ENCODE measurements around the gene PAX1. TPM values are rescaled to one million over a fixed set of nuclear protein-coding genes. Genes with fewer than 3 reads are reported as not detected.

The PAX1 gene
- total RNA-seq, 4 donors from 2014 or later = not detected

DNA sequence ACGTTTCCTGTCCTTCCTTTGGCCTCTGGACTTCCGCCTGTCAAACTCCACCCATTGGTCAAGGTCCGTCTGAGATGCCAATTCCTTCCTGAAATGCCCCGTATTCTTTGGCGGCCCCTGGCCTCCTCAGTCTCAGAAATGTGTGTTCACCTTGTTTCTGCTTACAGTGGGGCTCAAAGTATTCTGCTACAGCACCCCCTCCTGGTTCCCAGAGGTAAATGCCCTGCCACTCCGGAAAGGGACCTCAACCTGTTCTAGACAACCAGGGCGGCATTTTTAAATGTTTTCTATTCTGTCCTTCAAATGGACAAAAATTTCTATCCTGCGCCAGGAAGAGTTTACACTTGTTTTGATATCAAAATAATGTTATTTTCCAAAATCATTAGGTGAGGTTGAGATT lies 12.1 kb upstream of the PAX1 start:
- H3K27me3 ChIP-seq = peaks cover 0 to 11% of the 10 kb centered on the region in 2 donors
- intact Hi-C loops (cut with DNase I; ENCODE audit: low total_unique reads) = no loop called here
- DNase-seq = no peak
- H3K27ac ChIP-seq = no peak overlapping the region
- no peaks in the 10 kb centered on the region for H3K4me1 ChIP-seq
- H3K36me3 ChIP-seq = no peaks in the 10 kb centered on the region
- TF ChIP-seq, protein P1, sequence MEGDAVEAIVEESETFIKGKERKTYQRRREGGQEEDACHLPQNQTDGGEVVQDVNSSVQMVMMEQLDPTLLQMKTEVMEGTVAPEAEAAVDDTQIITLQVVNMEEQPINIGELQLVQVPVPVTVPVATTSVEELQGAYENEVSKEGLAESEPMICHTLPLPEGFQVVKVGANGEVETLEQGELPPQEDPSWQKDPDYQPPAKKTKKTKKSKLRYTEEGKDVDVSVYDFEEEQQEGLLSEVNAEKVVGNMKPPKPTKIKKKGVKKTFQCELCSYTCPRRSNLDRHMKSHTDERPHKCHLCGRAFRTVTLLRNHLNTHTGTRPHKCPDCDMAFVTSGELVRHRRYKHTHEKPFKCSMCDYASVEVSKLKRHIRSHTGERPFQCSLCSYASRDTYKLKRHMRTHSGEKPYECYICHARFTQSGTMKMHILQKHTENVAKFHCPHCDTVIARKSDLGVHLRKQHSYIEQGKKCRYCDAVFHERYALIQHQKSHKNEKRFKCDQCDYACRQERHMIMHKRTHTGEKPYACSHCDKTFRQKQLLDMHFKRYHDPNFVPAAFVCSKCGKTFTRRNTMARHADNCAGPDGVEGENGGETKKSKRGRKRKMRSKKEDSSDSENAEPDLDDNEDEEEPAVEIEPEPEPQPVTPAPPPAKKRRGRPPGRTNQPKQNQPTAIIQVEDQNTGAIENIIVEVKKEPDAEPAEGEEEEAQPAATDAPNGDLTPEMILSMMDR (IDR thresholded peaks at IDR 0.05) = no peak
- no peak for TF ChIP-seq POLR2A (IDR thresholded peaks at IDR 0.05)
- H3K4me3 ChIP-seq = no peak overlapping the region
- no peaks in the 10 kb centered on the region for H3K9me3 ChIP-seq

DNA sequence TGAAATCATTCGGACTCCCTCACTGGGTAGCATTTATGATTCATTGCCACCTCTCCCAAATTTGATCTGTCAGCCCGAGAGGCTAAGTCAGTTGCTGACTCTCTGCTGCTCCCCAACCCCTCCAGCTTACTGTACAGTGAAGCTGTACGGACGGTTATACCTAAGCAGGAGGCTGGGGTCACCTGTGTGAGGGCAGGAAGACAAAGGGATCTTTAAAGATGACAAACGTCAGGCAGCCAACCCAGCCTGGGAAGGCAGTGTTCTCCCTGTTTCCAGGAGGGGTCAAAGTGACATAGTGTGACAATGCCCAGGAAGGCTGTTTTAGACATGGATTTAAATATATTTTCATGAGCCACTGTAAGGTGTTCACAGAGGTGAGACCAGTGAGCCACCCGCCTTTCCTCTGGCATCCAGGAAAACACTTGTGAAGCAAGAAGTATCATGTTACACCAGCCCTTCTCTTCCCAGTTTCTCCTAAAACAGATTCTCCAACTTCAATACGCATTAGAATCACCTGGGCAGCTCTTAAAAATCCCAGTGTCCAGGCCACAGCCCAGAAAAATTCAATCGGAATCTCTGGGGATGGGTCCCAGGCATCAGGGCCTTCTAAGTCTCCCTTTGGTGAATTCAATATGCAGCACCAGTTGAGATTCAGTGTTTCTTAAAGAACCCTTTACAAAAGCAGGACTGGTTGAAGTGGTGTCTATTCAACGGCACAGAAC lies 6.8 kb upstream of the PAX1 start:
- Histone ChIP-seq H3K27me3 (peaks cover 0 to 29% of the 10 kb centered on the region in 2 donors), H3K4me3 (no peak overlapping the region), H3K36me3 (no peaks in the 10 kb centered on the region), H3K4me1 (no peaks in the 10 kb centered on the region), H3K9me3 (no peaks in the 10 kb centered on the region), H3K27ac (no peak overlapping the region)
- intact Hi-C loops (cut with DNase I; ENCODE audit: low total_unique reads) = no loop called here
- DNase-seq = no peak
- TF ChIP-seq, protein P1 (IDR thresholded peaks at IDR 0.05) = no peak
- TF ChIP-seq POLR2A (IDR thresholded peaks at IDR 0.05) = no peak

DNA sequence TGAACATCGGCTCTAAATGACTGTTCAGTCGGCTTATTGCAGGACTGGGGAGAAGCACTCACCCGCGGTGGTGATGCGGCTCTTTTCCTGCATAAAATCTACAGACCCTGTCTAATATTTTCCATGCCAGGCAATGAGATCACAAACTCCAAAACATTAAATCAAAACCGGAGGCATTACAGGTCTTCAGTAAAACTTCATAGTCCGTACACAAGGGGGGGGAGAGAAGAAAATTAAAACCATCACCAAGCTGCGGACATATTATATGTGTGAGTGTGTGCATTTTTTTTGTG lies 6.3 kb upstream of the PAX1 start:
- no peak overlapping the region for H3K4me3 ChIP-seq
- peaks cover 0 to 29% of the 10 kb centered on the region in 2 donors for H3K27me3 ChIP-seq
- DNase-seq = no peak
- no peaks in the 10 kb centered on the region for H3K36me3 ChIP-seq
- H3K4me1 ChIP-seq = no peaks in the 10 kb centered on the region
- H3K9me3 ChIP-seq = no peaks in the 10 kb centered on the region
- intact Hi-C loops (cut with DNase I; ENCODE audit: low total_unique reads) = no loop called here
- TF ChIP-seq, protein P1 (IDR thresholded peaks at IDR 0.05) = no peak
- no peak for TF ChIP-seq POLR2A (IDR thresholded peaks at IDR 0.05)
- no peak overlapping the region for H3K27ac ChIP-seq

DNA sequence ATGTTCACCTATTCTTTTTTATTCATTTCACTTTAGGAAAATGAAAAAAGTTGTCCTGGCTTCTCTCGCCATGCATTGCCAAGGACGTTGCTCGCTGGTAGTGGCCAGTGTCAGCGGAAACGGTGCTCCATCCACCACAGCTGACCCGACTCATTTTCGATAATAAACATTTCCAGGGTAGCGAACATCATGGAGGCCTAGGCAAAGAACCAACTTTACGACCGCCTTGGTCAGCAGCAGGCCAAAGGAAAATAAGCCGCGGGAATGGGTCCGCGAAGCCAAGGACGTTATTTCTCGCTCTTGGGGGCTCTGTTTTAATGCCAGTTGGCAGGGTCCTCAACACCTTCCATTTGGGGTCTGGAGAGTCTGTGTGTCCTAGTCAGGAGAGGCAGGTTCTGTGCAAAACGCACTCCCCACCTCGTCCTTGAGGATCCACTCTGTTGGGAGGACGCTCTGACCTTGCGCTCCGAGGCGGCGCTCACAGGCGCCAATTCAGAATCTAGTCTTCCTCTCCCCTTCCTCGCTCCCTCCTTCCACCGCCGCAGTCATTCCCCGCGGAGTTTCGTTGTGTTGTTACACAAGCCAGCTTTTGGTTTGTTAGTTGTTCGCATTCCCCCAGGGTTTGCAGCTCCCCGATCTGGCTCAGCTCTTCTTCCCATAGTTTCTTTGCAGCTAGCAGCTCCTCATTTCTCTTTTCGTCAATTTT lies 4.1 kb upstream of the PAX1 start:
- TF ChIP-seq POLR2A (IDR thresholded peaks at IDR 0.05) = no peak
- TF ChIP-seq, protein P1 (IDR thresholded peaks at IDR 0.05) = no peak
- Histone ChIP-seq H3K27me3 (peaks cover 0 to 31% of the 10 kb centered on the region in 2 donors), H3K27ac (no peak overlapping the region), H3K9me3 (no peaks in the 10 kb centered on the region), H3K36me3 (no peaks in the 10 kb centered on the region), H3K4me1 (no peaks in the 10 kb centered on the region), H3K4me3 (no peak overlapping the region)
- DNase-seq = no peak
- intact Hi-C loops (cut with DNase I; ENCODE audit: low total_unique reads) = no loop called here

DNA sequence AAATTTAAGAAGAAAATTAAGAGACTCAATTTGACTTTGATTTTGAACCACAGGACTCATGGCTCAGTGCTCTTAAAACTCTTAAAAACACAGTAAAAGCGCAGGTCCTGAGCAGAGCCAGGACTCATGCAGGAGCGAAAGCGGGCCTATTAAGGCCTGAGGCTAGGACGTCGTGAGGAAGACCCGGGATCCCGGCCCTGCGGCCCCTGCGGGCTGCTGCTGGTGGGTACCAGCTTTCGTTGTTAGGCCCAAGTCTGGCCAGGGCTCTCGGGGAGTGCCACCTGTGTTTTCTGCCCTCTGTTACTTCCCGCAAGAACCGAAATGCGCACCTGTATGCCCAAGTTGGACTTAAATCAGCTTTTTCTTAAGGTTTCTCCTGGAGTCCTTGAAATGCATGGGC lies 3.4 kb upstream of the PAX1 start:
- intact Hi-C loops (cut with DNase I; ENCODE audit: low total_unique reads) = no loop called here
- Histone ChIP-seq H3K27ac (no peak overlapping the region), H3K27me3 (peaks cover 0 to 38% of the 10 kb centered on the region in 2 donors), H3K36me3 (no peaks in the 10 kb centered on the region), H3K4me1 (no peaks in the 10 kb centered on the region), H3K4me3 (no peak overlapping the region), H3K9me3 (no peaks in the 10 kb centered on the region)
- no peak for TF ChIP-seq POLR2A (IDR thresholded peaks at IDR 0.05)
- TF ChIP-seq, protein P1 (IDR thresholded peaks at IDR 0.05) = no peak
- no peak for DNase-seq

All from uterus (tissue), 4 donors.